Natural killer cell (primary cell): Measurements from ENCODE around the gene GORASP2. TPM values are rescaled to one million over a fixed set of nuclear protein-coding genes. Genes with fewer than 3 reads are reported as not detected.

ENCODE experiments used
- ATAC-seq, 3 donors: fragments of 150-1000 bp in 2 of 3; fragments of 200-7000 bp in 1 of 3; cut with Tn5 transposase; 1 replicate in 1 of 3; 2 replicates in 2 of 3; pipeline ENCODE4 v1.10.0; 2021; ENCODE audit warnings: mild to moderate bottlenecking in 2 of 3, moderate library complexity in 2 of 3
- DNase-seq, 2 donors: peaks; one replicate each; pipeline versions ENCODE4 v3.0.0 to v3.0.0-alpha.2; 2013 to 2021; ENCODE audit warnings: mixed read lengths in 1 of 2
- H3K27ac ChIP-seq: one replicate; pipeline ENCODE4 v1.5.1; 2013; ENCODE audit warnings: mild to moderate bottlenecking, low read length
- H3K27me3 ChIP-seq: one replicate; pipeline ENCODE4 v1.6.1; 2013; ENCODE audit warnings: low read length; ENCODE audit not compliant: control insufficient read depth, insufficient read depth
- H3K36me3 ChIP-seq: one replicate; pipeline ENCODE4 v1.6.1; 2013; ENCODE audit warnings: low read length; ENCODE audit not compliant: control insufficient read depth, insufficient read depth
- H3K4me1 ChIP-seq: one replicate; pipeline ENCODE4 v1.6.1; 2013; ENCODE audit warnings: low read length; ENCODE audit not compliant: control insufficient read depth, insufficient read depth
- H3K4me3 ChIP-seq: one replicate; pipeline ENCODE4 v1.5.1; 2013; ENCODE audit warnings: low read length
- H3K9me3 ChIP-seq: one replicate; pipeline ENCODE4 v1.6.1; 2013; ENCODE audit warnings: low read length; ENCODE audit not compliant: control insufficient read depth, insufficient read depth
- H3K27ac Mint-ChIP-seq, 2 donors: one replicate each; pipeline ENCODE4 v1.8.0; 2022; ENCODE audit warnings: mild to moderate bottlenecking in 2 of 2, mixed read lengths in 2 of 2, moderate library complexity in 1 of 2
- H3K27me3 Mint-ChIP-seq, 2 donors: one replicate each; pipeline ENCODE4 v1.8.0; 2022; ENCODE audit warnings: low read depth in 2 of 2, mixed read lengths in 2 of 2
- H3K36me3 Mint-ChIP-seq: one replicate; pipeline ENCODE4 v1.8.0; 2022; ENCODE audit warnings: mixed read lengths
- H3K4me1 Mint-ChIP-seq, 2 donors: one replicate each; pipeline ENCODE4 v1.8.0; 2022; ENCODE audit warnings: mixed read lengths in 2 of 2
- H3K4me3 Mint-ChIP-seq: one replicate; pipeline ENCODE4 v1.8.0; 2022; ENCODE audit warnings: mild to moderate bottlenecking, moderate library complexity, mixed read lengths
- H3K9me3 Mint-ChIP-seq, 2 donors: one replicate each; pipeline ENCODE4 v1.8.0; 2022; ENCODE audit warnings: mixed read lengths in 2 of 2
- CTCF ChIP-seq: fragments of 200-600 bp; IDR thresholded peaks from one replicate; pipeline ENCODE4 v1.8.0; 2022; ENCODE audit warnings: antibody characterized with exemption
- WGBS: methylation state at CpG from one replicate; pipeline ENCODE4 v1.1.7; 2013; ENCODE audit warnings: missing lambda C conversion rate; ENCODE audit not compliant: insufficient coverage; 5-methylcytosine and 5-hydroxymethylcytosine counted together
- intact Hi-C: fragments of 100-400 bp; cut with micrococcal nuclease; formaldehyde crosslinking; loops from one replicate; pipeline ENCODE4 v1.14.2; 2022
- total RNA-seq, 4 donors: library from RNA; stranded (reverse); fragments of 120-200 nt in 1 of 4; gene quantifications; one replicate each; pipeline versions ENCODE4 v1.2.3 to v1.2.4, GENCODE V29; 2013 to 2022

Gene GORASP2
- total RNA-seq, 3 donors from 2014 or later (not counting 1 experiment from before 2014, with no cell fraction given): 75.3 to 94.5 (median 80.3) TPM

GRCh38 chr2:170942615-170943014 is 13.6 kb downstream of the GORASP2 start:
- peaks cover 7% of the 10 kb centered on the region for H3K36me3 ChIP-seq
- no peaks in the 10 kb centered on the region for H3K9me3 ChIP-seq
- WGBS: 100% methylated on average over 2 of the region's 4 CpGs
- no peak overlapping the region for H3K27ac ChIP-seq
- peaks cover 59 to 66% of the 10 kb centered on the region in 2 donors for H3K4me1 Mint-ChIP-seq
- H3K9me3 Mint-ChIP-seq: no peaks in the 10 kb centered on the region
- H3K27me3 Mint-ChIP-seq: no peaks in the 10 kb centered on the region
- no peak overlapping the region for H3K27ac Mint-ChIP-seq
- intact Hi-C loops: no loop called here
- H3K27me3 ChIP-seq: no peaks in the 10 kb centered on the region
- H3K4me1 ChIP-seq: no peaks in the 10 kb centered on the region
- H3K36me3 Mint-ChIP-seq: no peaks in the 10 kb centered on the region
- no peak for TF ChIP-seq CTCF
- no peak overlapping the region for H3K4me3 Mint-ChIP-seq
- DNase-seq: no peak
- no peak for ATAC-seq
- H3K4me3 ChIP-seq: no peak overlapping the region

- no peak overlapping the region for H3K4me3 ChIP-seq
- H3K4me1 ChIP-seq: no peaks in the 10 kb centered on the region
- Mint-ChIP-seq H3K27ac (no peak overlapping the region), H3K27me3 (no peaks in the 10 kb centered on the region), H3K4me3 (no peak overlapping the region), H3K36me3 (no peaks in the 10 kb centered on the region), H3K4me1 (peaks cover 61 to 66% of the 10 kb centered on the region in 2 donors), H3K9me3 (no peaks in the 10 kb centered on the region)
- H3K27me3 ChIP-seq: no peaks in the 10 kb centered on the region
- H3K9me3 ChIP-seq: no peaks in the 10 kb centered on the region
- TF ChIP-seq CTCF: no peak
- no CpG with 5 or more reads among the region's 1 CpG for WGBS
- DNase-seq: no peak
- no peak overlapping the region for H3K27ac ChIP-seq
- intact Hi-C loops: no loop called here
- ATAC-seq: no peak
- H3K36me3 ChIP-seq: peaks cover 6% of the 10 kb centered on the region
These were observed 14.0 kb downstream of the GORASP2 start for GRCh38 chr2:170943041-170943440.

GRCh38 chr2:170943596-170943995 is 14.5 kb downstream of the GORASP2 start:
- Histone ChIP-seq H3K27me3 (no peaks in the 10 kb centered on the region), H3K9me3 (no peaks in the 10 kb centered on the region), H3K4me1 (no peaks in the 10 kb centered on the region), H3K4me3 (no peak overlapping the region), H3K27ac (no peak overlapping the region), H3K36me3 (peaks cover 6% of the 10 kb centered on the region)
- 76% methylated on average over 5 of the region's 6 CpGs for WGBS
- no peak overlapping the region for H3K4me3 Mint-ChIP-seq
- H3K27me3 Mint-ChIP-seq: no peaks in the 10 kb centered on the region
- no peaks in the 10 kb centered on the region for H3K9me3 Mint-ChIP-seq
- DNase-seq (no peak), ATAC-seq (no peak)
- TF ChIP-seq CTCF: no peak
- intact Hi-C loops: no loop called here
- H3K27ac Mint-ChIP-seq: no peak overlapping the region
- no peaks in the 10 kb centered on the region for H3K36me3 Mint-ChIP-seq
- H3K4me1 Mint-ChIP-seq: peaks cover 56 to 63% of the 10 kb centered on the region in 2 donors

- no peak for TF ChIP-seq CTCF
- H3K9me3 ChIP-seq: no peaks in the 10 kb centered on the region
- intact Hi-C loops: no loop called here
- no peaks in the 10 kb centered on the region for H3K27me3 ChIP-seq
- H3K27ac ChIP-seq: no peak overlapping the region
- H3K4me3 ChIP-seq: no peak overlapping the region
- Mint-ChIP-seq H3K36me3 (no peaks in the 10 kb centered on the region), H3K9me3 (no peaks in the 10 kb centered on the region), H3K27me3 (no peaks in the 10 kb centered on the region), H3K4me3 (no peak overlapping the region), H3K27ac (no peak overlapping the region), H3K4me1 (peaks cover 47 to 53% of the 10 kb centered on the region in 2 donors)
- WGBS: 100% methylated on average over 1 of the region's 1 CpG
- DNase-seq (no peak), ATAC-seq (no peak)
- H3K4me1 ChIP-seq: no peaks in the 10 kb centered on the region
- peaks cover 8% of the 10 kb centered on the region for H3K36me3 ChIP-seq
These were observed 15.5 kb downstream of the GORASP2 start for GRCh38 chr2:170944545-170944944.
